Right atrium auricular region (tissue), 2 donors: ENCODE results near the gene CAMSAP2. TPM values are rescaled to one million over a fixed set of nuclear protein-coding genes. Genes with fewer than 3 reads are reported as not detected.

Experiments used
- DNase-seq: peaks from one replicate; pipeline ENCODE4 v3.0.0-alpha.2; 2019; ENCODE audit warnings: low spot score
- H3K27ac ChIP-seq, 2 donors: fragments of 200-600 bp; sonication (generic); 1 replicate in 1 of 2; 2 replicates in 1 of 2; pipeline ENCODE4 v1.5.1; 2016 to 2019
- H3K27me3 ChIP-seq, 2 donors: fragments of 200-600 bp; sonication (generic); one replicate each; pipeline versions ENCODE4 v1.5.1 to v1.6.0; 2017 to 2019
- H3K36me3 ChIP-seq: fragments of 200-600 bp; sonication (generic); one replicate; pipeline ENCODE4 v1.5.1; 2016
- H3K4me1 ChIP-seq, 2 donors: fragments of 200-600 bp; sonication (generic); one replicate each; pipeline versions ENCODE4 v1.5.1 to v1.6.0; 2017 to 2019
- H3K4me3 ChIP-seq, 2 donors: fragments of 200-600 bp; sonication (generic); 1 replicate in 1 of 2; 2 replicates in 1 of 2; pipeline ENCODE4 v1.5.1; 2017 to 2019; ENCODE audit warnings: mild to moderate bottlenecking in 1 of 2, moderate library complexity in 1 of 2
- H3K9me3 ChIP-seq, 2 donors: fragments of 200-600 bp; sonication (generic); one replicate each; pipeline ENCODE4 v1.5.1; 2019
- total RNA-seq, 2 donors: library from RNA; depleted of rRNA; stranded (reverse); fragments of >200 nt; gene quantifications; one replicate each; pipeline ENCODE4 v1.1.0, GENCODE V29; 2016
- TF ChIP-seq, protein P1 (sequence below), 2 donors: fragments of 200-600 bp; sonication (generic); IDR thresholded peaks; one replicate each; pipeline ENCODE4 v1.5.1; 2019; ENCODE audit warnings: antibody characterized with exemption in 2 of 2

The CAMSAP2 gene
- total RNA-seq, 2 donors from 2014 or later = 34.6 to 36.4 TPM

- no peak for DNase-seq
- H3K36me3 ChIP-seq = no peaks in the 10 kb centered on the region
- H3K27ac ChIP-seq = no peak within 1 kb of the TSS
- TF ChIP-seq, protein P1, sequence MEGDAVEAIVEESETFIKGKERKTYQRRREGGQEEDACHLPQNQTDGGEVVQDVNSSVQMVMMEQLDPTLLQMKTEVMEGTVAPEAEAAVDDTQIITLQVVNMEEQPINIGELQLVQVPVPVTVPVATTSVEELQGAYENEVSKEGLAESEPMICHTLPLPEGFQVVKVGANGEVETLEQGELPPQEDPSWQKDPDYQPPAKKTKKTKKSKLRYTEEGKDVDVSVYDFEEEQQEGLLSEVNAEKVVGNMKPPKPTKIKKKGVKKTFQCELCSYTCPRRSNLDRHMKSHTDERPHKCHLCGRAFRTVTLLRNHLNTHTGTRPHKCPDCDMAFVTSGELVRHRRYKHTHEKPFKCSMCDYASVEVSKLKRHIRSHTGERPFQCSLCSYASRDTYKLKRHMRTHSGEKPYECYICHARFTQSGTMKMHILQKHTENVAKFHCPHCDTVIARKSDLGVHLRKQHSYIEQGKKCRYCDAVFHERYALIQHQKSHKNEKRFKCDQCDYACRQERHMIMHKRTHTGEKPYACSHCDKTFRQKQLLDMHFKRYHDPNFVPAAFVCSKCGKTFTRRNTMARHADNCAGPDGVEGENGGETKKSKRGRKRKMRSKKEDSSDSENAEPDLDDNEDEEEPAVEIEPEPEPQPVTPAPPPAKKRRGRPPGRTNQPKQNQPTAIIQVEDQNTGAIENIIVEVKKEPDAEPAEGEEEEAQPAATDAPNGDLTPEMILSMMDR (IDR thresholded peaks at IDR 0.05) = no peak
- peaks cover 0 to 15% of the 10 kb centered on the region in 2 donors for H3K4me1 ChIP-seq
- peaks cover 0 to 8% of the 10 kb centered on the region in 2 donors for H3K27me3 ChIP-seq
- no peaks in the 10 kb centered on the region for H3K9me3 ChIP-seq
- H3K4me3 ChIP-seq = no peak within 1 kb of the TSS
Measured at GRCh38 chr1:200894712-200895442, 156.2 kb downstream of the CAMSAP2 start, which contains the start of gene INAVA. Gene INAVA (plus strand): TSS chr1:200894900. CDS start chr1:200898401, 3,501 bp downstream.

DNA sequence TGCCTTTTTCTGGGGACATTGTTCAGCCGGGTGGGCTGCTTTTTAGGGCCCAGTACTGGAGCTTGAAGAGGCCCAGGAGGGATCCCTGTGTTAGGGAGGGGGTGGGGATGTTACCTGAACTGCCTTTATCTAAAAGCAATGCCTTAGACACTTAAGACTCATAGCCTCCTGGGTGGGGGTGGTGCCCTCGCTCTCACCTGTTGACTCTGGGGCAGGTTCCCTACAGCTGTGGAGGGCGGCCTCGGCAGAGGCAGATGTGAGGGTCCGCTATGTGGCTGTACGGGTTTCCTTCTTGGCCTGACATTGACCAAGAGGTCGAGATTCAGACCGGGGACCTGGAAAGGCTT, 156.7 kb downstream of the CAMSAP2 start:
- H3K27me3 ChIP-seq = peaks cover 0 to 4% of the 10 kb centered on the region in 2 donors
- H3K36me3 ChIP-seq = no peaks in the 10 kb centered on the region
- H3K4me1 ChIP-seq = peaks cover 0 to 15% of the 10 kb centered on the region in 2 donors
- TF ChIP-seq, protein P1 (IDR thresholded peaks at IDR 0.05) = no peak
- H3K9me3 ChIP-seq = no peaks in the 10 kb centered on the region
- DNase-seq = no peak
- H3K27ac ChIP-seq = no peak overlapping the region
- H3K4me3 ChIP-seq = no peak overlapping the region

DNA sequence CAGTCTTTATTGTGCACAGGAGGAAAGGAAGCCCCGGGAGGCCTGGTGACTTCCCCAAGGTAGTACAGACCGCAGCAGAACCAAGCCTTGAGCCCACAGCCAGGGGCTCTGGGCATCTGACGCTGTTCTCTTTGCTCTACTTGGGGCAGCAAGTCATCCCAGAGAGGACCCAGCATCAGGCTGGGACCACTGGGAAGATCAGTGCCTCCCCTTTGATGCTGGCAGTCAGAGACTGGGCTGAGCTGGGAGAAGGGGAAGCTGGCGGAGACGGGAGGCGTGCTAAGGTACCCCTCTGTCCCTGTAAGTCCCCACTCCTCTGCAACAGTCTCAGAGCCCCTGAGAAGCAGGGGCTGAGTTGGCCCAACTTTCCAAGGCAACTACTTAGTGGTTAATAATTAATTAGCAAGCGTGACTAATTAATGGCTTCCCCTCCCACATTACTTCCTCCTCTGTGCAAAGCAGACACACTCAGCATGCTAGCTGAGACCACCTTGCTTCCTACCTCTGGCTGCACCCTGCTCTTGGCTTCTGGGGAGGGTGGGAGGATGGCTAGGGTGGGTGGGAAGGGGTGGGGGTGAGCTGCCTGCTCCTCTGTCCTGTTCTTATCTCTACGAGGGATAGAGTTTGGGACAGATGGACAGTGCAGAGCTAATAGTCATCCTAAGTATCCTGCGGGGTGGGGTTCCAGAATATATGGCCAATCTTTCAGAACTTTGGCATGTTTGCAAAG, 157.3 kb downstream of the CAMSAP2 start:
- Histone ChIP-seq H3K36me3 (no peaks in the 10 kb centered on the region), H3K9me3 (no peaks in the 10 kb centered on the region), H3K4me3 (no peak overlapping the region), H3K27ac (no peak overlapping the region), H3K27me3 (no peaks in the 10 kb centered on the region), H3K4me1 (peaks cover 0 to 11% of the 10 kb centered on the region in 2 donors)
- no peak for DNase-seq
- TF ChIP-seq, protein P1 (IDR thresholded peaks at IDR 0.05) = no peak

- H3K36me3 ChIP-seq = no peaks in the 10 kb centered on the region
- no peak overlapping the region for H3K4me3 ChIP-seq
- TF ChIP-seq, protein P1 (IDR thresholded peaks at IDR 0.05) = no peak
- H3K4me1 ChIP-seq = peaks cover 0 to 4% of the 10 kb centered on the region in 2 donors
- no peak for DNase-seq
- H3K27me3 ChIP-seq = no peaks in the 10 kb centered on the region
- H3K9me3 ChIP-seq = no peaks in the 10 kb centered on the region
- H3K27ac ChIP-seq = no peak overlapping the region
Measured at GRCh38 chr1:200896531-200897196, 158.0 kb downstream of the CAMSAP2 start.

DNA sequence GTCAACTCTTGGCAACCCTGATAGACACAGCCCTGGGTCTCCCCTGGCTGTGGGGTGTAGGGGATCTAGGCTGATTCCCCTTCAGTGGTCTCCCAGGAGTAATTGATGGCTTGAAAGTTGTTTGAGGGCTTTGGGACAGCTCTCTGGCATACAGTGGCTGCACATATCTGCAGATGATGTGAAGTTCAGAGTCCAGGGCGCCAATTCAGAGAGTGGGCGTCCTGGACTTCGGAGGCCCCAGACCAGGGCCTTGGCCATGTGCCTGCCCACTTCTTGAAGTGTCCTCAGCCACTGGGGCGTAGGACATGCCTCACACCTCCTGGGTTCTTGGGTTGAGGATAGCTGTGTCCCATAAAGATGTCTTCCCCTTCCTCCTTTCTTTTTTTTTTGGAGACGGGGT, 158.6 kb downstream of the CAMSAP2 start:
- H3K27me3 ChIP-seq = no peaks in the 10 kb centered on the region
- no peak overlapping the region for H3K4me3 ChIP-seq
- H3K9me3 ChIP-seq = no peaks in the 10 kb centered on the region

More for the DNA sequence above, 158.6 kb downstream of the CAMSAP2 start:
- TF ChIP-seq, protein P1 (IDR thresholded peaks at IDR 0.05) = no peak
- no peak for DNase-seq
- H3K27ac ChIP-seq = no peak overlapping the region
- no peaks in the 10 kb centered on the region for H3K4me1 ChIP-seq
- H3K36me3 ChIP-seq = no peaks in the 10 kb centered on the region
